ENCODE data around the gene MED22. TPM values are rescaled to one million over a fixed set of nuclear protein-coding genes. Genes with fewer than 3 reads are reported as not detected.
"Not testable (repeated sequence)": the region's sequence is repeated elsewhere in the genome, so short reads cannot be mapped to it uniquely, and the experiment has no call there.

The MED22 gene
- total RNA-seq, 1 experiment from 2014 or later = 32.6 TPM

GRCh38 chr9:133322701-133323100, 25.2 kb downstream of the MED22 start:
- no peak for DNase-seq (ENCODE audit: unreplicated experiment)
- no peak for TF ChIP-seq CTCF (IDR thresholded peaks at IDR 0.05; ENCODE audit: unreplicated experiment)
- H3K27me3 Mint-ChIP-seq (ENCODE audit: insufficient read depth, unreplicated experiment) = peaks cover 41% of the 10 kb centered on the region
- no TSS peak for BruUV-seq (replicated peaks)
- ChIA-PET CTCF (no interaction called here), POLR2A (no interaction called here)
- no peaks in the 10 kb centered on the region for H3K36me3 Mint-ChIP-seq (ENCODE audit: insufficient read depth, unreplicated experiment)
- no peaks in the 10 kb centered on the region for H3K9me3 Mint-ChIP-seq (ENCODE audit: unreplicated experiment)
- no peaks in the 10 kb centered on the region for H3K4me1 Mint-ChIP-seq (ENCODE audit: insufficient read depth, unreplicated experiment)
- intact Hi-C loops (cut with micrococcal nuclease) = no loop called here
- H3K4me3 Mint-ChIP-seq (ENCODE audit: unreplicated experiment) = no peak overlapping the region
- H3K27ac Mint-ChIP-seq (ENCODE audit: low read depth, unreplicated experiment) = no peak overlapping the region

DNA sequence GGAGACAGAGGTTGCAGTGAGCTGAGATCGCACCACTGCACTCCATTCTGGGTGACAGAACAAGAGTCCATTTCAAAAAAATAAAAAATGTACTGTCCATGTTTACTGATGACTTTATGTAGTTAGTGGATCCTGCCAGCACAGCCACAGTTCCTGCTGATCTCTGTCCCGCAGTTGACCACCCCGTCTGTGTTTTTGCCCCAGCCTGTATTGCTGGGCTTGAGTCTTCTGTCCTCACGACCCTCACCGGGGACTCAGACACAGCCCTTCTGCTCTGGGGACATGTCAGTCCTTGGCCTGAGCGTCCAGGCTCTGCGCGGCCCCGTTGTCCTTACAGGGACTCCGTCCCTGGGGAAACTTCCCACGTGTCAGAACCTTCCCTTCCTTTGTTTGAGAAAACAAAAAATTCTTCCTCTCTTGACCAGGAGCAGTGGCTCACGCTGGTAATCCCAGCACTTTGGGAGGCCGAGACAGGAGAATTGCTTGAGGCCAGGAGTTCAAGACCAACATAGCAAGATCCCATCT, 26.5 kb downstream of the MED22 start:
- Mint-ChIP-seq H3K4me3 (ENCODE audit: unreplicated experiment) (no peak overlapping the region), H3K36me3 (ENCODE audit: insufficient read depth, unreplicated experiment) (no peaks in the 10 kb centered on the region), H3K9me3 (ENCODE audit: unreplicated experiment) (no peaks in the 10 kb centered on the region), H3K27me3 (ENCODE audit: insufficient read depth, unreplicated experiment) (peaks cover 51% of the 10 kb centered on the region), H3K27ac (ENCODE audit: low read depth, unreplicated experiment) (no peak overlapping the region), H3K4me1 (ENCODE audit: insufficient read depth, unreplicated experiment) (no peaks in the 10 kb centered on the region)
- DNase-seq (ENCODE audit: unreplicated experiment) = no peak
- ChIA-PET POLR2A (no interaction called here), CTCF (no interaction called here)
- intact Hi-C loops (cut with micrococcal nuclease) = no loop called here
- TF ChIP-seq CTCF (IDR thresholded peaks at IDR 0.05; ENCODE audit: unreplicated experiment) = no peak
- no TSS peak for BruUV-seq (replicated peaks)

- Mint-ChIP-seq H3K36me3 (ENCODE audit: insufficient read depth, unreplicated experiment) (no peaks in the 10 kb centered on the region), H3K4me3 (ENCODE audit: unreplicated experiment) (no peak overlapping the region), H3K27ac (ENCODE audit: low read depth, unreplicated experiment) (no peak overlapping the region), H3K9me3 (ENCODE audit: unreplicated experiment) (no peaks in the 10 kb centered on the region), H3K27me3 (ENCODE audit: insufficient read depth, unreplicated experiment) (peaks cover 61% of the 10 kb centered on the region), H3K4me1 (ENCODE audit: insufficient read depth, unreplicated experiment) (no peaks in the 10 kb centered on the region)
- TF ChIP-seq CTCF (IDR thresholded peaks at IDR 0.05; ENCODE audit: unreplicated experiment) = no peak
- ChIA-PET POLR2A (no interaction called here), CTCF (interaction anchor here (1.1 kb wide), 1 partner anchor 9 kb away, joined by 3 read pairs; no protein-coding TSS in a partner anchor)
- no peak for DNase-seq (ENCODE audit: unreplicated experiment)
- BruUV-seq (replicated peaks) = no TSS peak
- intact Hi-C loops (cut with micrococcal nuclease) = no loop called here
These were observed 27.5 kb downstream of the MED22 start for GRCh38 chr9:133320421-133320881.

GRCh38 chr9:133317551-133317950, 30.4 kb downstream of the MED22 start:
- H3K27ac Mint-ChIP-seq (ENCODE audit: low read depth, unreplicated experiment); DNase-seq (ENCODE audit: unreplicated experiment); H3K4me1 Mint-ChIP-seq (ENCODE audit: insufficient read depth, unreplicated experiment); POLR2A ChIA-PET; H3K4me3 Mint-ChIP-seq (ENCODE audit: unreplicated experiment); CTCF ChIA-PET; intact Hi-C loops (cut with micrococcal nuclease); H3K36me3 Mint-ChIP-seq (ENCODE audit: insufficient read depth, unreplicated experiment); H3K9me3 Mint-ChIP-seq (ENCODE audit: unreplicated experiment); BruUV-seq (replicated peaks): not testable (repeated sequence)
- peaks cover 41% of the 10 kb centered on the region for H3K27me3 Mint-ChIP-seq (ENCODE audit: insufficient read depth, unreplicated experiment)

DNA sequence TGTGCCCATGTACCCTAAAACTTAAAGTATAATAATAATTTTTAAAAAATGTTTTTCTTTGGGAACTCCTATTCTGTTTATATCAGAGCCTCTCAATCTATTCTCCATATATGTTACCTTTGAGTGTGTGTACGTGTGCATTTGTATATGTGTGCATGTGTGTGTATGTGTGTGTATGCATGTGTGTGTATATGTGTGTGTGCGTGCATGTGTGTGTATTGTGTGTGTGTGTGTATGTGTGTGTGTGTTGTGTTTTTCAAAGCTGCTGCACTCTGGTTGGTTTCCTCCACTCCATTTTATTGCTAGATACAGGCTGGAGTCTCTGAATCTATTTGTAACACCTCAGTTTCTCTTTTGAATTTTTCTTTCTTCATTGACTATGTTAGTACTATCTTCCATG, 31.9 kb downstream of the MED22 start:
- H3K27me3 Mint-ChIP-seq (ENCODE audit: insufficient read depth, unreplicated experiment) = peaks cover 26% of the 10 kb centered on the region
- intact Hi-C loops (cut with micrococcal nuclease) = no loop called here
- no peak overlapping the region for H3K27ac Mint-ChIP-seq (ENCODE audit: low read depth, unreplicated experiment)
- no peaks in the 10 kb centered on the region for H3K36me3 Mint-ChIP-seq (ENCODE audit: insufficient read depth, unreplicated experiment)
- TF ChIP-seq CTCF (IDR thresholded peaks at IDR 0.05; ENCODE audit: unreplicated experiment) = no peak
- H3K4me1 Mint-ChIP-seq (ENCODE audit: insufficient read depth, unreplicated experiment) = no peaks in the 10 kb centered on the region
- POLR2A ChIA-PET = no interaction called here
- BruUV-seq (replicated peaks) = no TSS peak
- CTCF ChIA-PET = no interaction called here
- H3K4me3 Mint-ChIP-seq (ENCODE audit: unreplicated experiment) = no peak overlapping the region
- DNase-seq (ENCODE audit: unreplicated experiment) = no peak
- no peaks in the 10 kb centered on the region for H3K9me3 Mint-ChIP-seq (ENCODE audit: unreplicated experiment)

Measured in MCF 10A (cell line).